Osteoblast (primary cell): Measurements from ENCODE around the gene KNL1. TPM values are rescaled to one million over a fixed set of nuclear protein-coding genes. Genes with fewer than 3 reads are reported as not detected.

Source experiments
- DNase-seq: peaks from one replicate; pipeline ENCODE4 v3.0.0; 2011; ENCODE audit warnings: low spot score, mixed read lengths; ENCODE audit not compliant: insufficient read length; ENCODE audit errors: missing footprints
- H2AFZ ChIP-seq: 2 replicates; pipeline ENCODE4 v1.6.0; 2011; ENCODE audit warnings: mild to moderate bottlenecking, low read length
- H3K27ac ChIP-seq: 2 replicates; pipeline ENCODE4 v1.5.1; 2011; ENCODE audit warnings: mild to moderate bottlenecking, low read depth, low read length, moderate library complexity
- H3K27me3 ChIP-seq: 2 replicates; pipeline ENCODE4 v1.6.0; 2012; ENCODE audit warnings: mild to moderate bottlenecking, control low read depth, inconsistent platforms, low read length, moderate library complexity; ENCODE audit not compliant: insufficient read depth
- H3K36me3 ChIP-seq: 2 replicates; pipeline ENCODE4 v1.5.1; 2011; ENCODE audit warnings: mild to moderate bottlenecking, low read length, control low read depth, moderate library complexity; ENCODE audit not compliant: insufficient read depth
- H3K4me1 ChIP-seq: 2 replicates; pipeline ENCODE4 v1.5.1; 2011; ENCODE audit warnings: mild to moderate bottlenecking, low read length, control low read depth, moderate library complexity; ENCODE audit not compliant: insufficient read depth
- H3K4me2 ChIP-seq: 2 replicates; pipeline ENCODE4 v1.6.0; 2011; ENCODE audit warnings: mild to moderate bottlenecking, low read length; ENCODE audit not compliant: insufficient read depth
- H3K4me3 ChIP-seq: fragments of 200-600 bp; sonication (generic); 3 replicates; pipeline ENCODE4 v1.5.1; 2012; ENCODE audit warnings: mild to moderate bottlenecking, low read length, inconsistent platforms; ENCODE audit not compliant: insufficient read depth
- H3K79me2 ChIP-seq: 2 replicates; pipeline ENCODE4 v1.6.0; 2012; ENCODE audit warnings: mild to moderate bottlenecking, low read length, control low read depth, inconsistent platforms; ENCODE audit not compliant: insufficient read depth
- H3K9me3 ChIP-seq: 2 replicates; pipeline ENCODE4 v1.5.1; 2011; ENCODE audit warnings: low read depth, low read length, control low read depth
- H4K20me1 ChIP-seq: 2 replicates; pipeline ENCODE4 v1.6.0; 2012; ENCODE audit warnings: mild to moderate bottlenecking, low read length, control low read depth; ENCODE audit not compliant: insufficient read depth
- total RNA-seq: library from RNA; depleted of rRNA; stranded (reverse); fragments of >200 nt; gene quantifications from 2 replicates; pipeline ENCODE4 v1.2.3, GENCODE V29; 2012
- TF ChIP-seq, protein P1 (sequence below): IDR thresholded peaks from 2 replicates; pipeline ENCODE4 v1.5.1; 2011; ENCODE audit warnings: mild to moderate bottlenecking, low read depth, low read length, moderate library complexity; ENCODE audit errors: extremely low read depth

Gene KNL1
- total RNA-seq, 1 donor: 3.6 TPM

DNA sequence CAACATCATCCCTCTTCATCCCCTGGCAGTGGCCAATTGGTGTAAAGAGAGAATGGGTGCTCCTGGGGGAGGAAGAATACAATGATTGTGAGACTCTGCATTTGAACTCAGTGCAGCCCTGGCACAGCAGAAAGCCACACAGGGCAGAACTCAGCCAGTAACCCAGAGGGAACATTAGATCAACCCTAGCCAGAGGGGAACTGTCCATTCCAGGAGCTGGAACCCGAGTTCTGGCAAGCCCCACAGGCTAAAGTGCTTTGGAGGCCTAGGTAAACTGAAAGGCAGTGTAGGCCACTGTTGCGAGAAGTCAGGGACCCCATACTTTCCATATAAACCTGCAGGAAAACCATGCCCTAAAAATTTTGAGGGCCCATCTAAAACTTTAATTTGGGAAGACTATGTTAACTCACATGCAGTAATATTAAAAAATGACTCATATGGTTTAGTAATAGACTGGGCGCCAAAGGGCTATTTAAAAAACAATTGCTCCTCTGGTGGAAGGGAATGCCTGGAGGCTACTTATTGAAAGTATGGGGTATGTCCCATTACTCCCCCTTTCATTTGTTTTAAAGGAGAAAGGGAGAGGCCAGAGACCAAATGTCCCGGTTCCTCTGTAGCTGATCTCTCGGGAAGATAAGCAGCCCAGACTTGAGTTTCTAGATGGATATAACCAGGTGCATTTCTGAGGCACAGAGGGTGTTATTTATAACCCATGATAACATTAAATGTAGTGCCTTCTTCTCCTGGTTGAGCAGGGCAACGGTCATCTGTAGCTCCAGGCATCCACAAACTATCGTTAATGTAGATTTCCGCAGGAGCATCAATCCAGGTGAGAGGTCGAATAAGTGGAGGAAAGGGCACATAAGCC, 95.1 kb downstream of the KNL1 start:
- TF ChIP-seq, protein P1, sequence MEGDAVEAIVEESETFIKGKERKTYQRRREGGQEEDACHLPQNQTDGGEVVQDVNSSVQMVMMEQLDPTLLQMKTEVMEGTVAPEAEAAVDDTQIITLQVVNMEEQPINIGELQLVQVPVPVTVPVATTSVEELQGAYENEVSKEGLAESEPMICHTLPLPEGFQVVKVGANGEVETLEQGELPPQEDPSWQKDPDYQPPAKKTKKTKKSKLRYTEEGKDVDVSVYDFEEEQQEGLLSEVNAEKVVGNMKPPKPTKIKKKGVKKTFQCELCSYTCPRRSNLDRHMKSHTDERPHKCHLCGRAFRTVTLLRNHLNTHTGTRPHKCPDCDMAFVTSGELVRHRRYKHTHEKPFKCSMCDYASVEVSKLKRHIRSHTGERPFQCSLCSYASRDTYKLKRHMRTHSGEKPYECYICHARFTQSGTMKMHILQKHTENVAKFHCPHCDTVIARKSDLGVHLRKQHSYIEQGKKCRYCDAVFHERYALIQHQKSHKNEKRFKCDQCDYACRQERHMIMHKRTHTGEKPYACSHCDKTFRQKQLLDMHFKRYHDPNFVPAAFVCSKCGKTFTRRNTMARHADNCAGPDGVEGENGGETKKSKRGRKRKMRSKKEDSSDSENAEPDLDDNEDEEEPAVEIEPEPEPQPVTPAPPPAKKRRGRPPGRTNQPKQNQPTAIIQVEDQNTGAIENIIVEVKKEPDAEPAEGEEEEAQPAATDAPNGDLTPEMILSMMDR: no peak
- Histone ChIP-seq H3K4me3 (no peak overlapping the region), H3K27ac (no peak overlapping the region), H3K79me2 (peaks cover 7% of the 10 kb centered on the region), H3K27me3 (no peaks in the 10 kb centered on the region), H4K20me1 (no peaks in the 10 kb centered on the region), H2AFZ (no peak overlapping the region), H3K4me1 (peaks cover 7% of the 10 kb centered on the region), H3K36me3 (peaks cover 8% of the 10 kb centered on the region), H3K4me2 (no peak overlapping the region), H3K9me3 (no peaks in the 10 kb centered on the region)
- no peak for DNase-seq

DNA sequence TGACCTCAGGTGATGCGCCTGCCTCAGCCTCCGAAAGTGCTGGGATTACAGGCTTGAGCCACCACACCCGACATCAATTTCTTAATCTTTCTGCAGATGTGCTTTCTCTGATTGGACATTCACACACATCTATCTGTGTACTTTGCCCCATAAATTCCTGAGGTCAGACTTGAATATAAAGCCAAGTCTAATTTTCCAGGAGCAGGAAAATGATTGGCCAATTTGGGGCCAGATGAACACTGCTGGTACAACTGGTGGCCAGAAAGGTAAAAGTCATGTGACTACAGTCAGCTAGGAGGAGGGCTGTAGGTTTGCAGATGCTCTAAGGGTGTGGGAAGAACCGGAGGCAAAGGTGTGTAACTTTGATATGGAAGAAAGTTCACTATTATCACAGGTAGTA, 97.7 kb downstream of the KNL1 start:
- TF ChIP-seq, protein P1: no peak
- H3K9me3 ChIP-seq: no peaks in the 10 kb centered on the region

GRCh38 chr15:40693904-40694687, 100.0 kb downstream of the KNL1 start:
- H3K36me3 ChIP-seq: peaks cover 11% of the 10 kb centered on the region
- H3K4me2 ChIP-seq: peak overlapping the region; percentile 86
- peak overlapping the region; percentile 88 for H3K27ac ChIP-seq
- peak overlapping the region; percentile 96 for H3K4me3 ChIP-seq
- H3K9me3 ChIP-seq: no peaks in the 10 kb centered on the region
- H4K20me1 ChIP-seq: no peaks in the 10 kb centered on the region
- peak; percentile 55 for DNase-seq
- TF ChIP-seq, protein P1: no peak
- peaks cover 29% of the 10 kb centered on the region for H3K79me2 ChIP-seq
- H3K27me3 ChIP-seq: no peaks in the 10 kb centered on the region
- peaks cover 15% of the 10 kb centered on the region for H3K4me1 ChIP-seq
- peak overlapping the region; percentile 80 for H2AFZ ChIP-seq

More for the DNA sequence above, 97.7 kb downstream of the KNL1 start:
- Histone ChIP-seq H3K27ac (no peak overlapping the region), H3K4me2 (no peak overlapping the region), H4K20me1 (no peaks in the 10 kb centered on the region), H3K36me3 (peaks cover 8% of the 10 kb centered on the region), H3K4me3 (no peak overlapping the region), H2AFZ (no peak overlapping the region), H3K79me2 (peaks cover 19% of the 10 kb centered on the region), H3K4me1 (peaks cover 15% of the 10 kb centered on the region), H3K27me3 (no peaks in the 10 kb centered on the region)
- DNase-seq: no peak
